OCI-LY1 (cell line): Measurements from ENCODE around the gene CELA2B.

Experiments
- CTCF ChIP-seq: fragments of 200-600 bp; sonication (generic), shearing (Covaris generic); IDR thresholded peaks from 2 replicates; pipeline ENCODE4 v1.5.1; 2017; ENCODE audit warnings: mild to moderate bottlenecking, antibody characterized with exemption, low read length, moderate library complexity, mixed read lengths
- EZH2 ChIP-seq: fragments of 200-600 bp; sonication (generic), shearing (Covaris generic); IDR thresholded peaks from 2 replicates; pipeline ENCODE4 v1.8.0; 2017; ENCODE audit warnings: borderline replicate concordance, mixed run types, mild to moderate bottlenecking, antibody characterized with exemption, low read length, moderate library complexity, mixed read lengths

DNA sequence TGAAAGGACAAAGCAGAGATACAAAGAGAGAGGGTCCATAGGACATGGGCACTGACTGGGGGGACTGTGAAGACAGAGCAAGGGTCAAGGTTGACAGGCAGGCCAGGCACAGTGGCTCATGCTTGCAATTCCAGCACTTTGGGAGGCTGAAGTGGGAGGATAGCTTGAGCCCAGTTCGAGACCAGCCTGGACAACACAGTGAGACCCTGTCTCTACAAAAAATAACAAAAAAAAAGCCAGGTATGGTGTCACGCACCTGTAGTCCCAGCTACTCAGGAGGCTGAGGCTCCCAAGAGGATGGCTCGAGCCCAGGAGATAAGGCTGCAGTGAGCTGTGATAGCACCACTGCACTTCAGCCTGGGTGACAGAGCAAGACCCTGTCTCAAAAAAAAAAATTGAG is 43.7 kb downstream of the CELA2B start:
- TF ChIP-seq CTCF (no peak), EZH2 (no peak)
